B cell (primary cell): ENCODE results near the gene FCHO2. TPM values are rescaled to one million over a fixed set of nuclear protein-coding genes. Genes with fewer than 3 reads are reported as not detected.

Source experiments
- ATAC-seq: fragments of 200-7000 bp; cut with Tn5 transposase; one replicate; pipeline ENCODE4 v1.10.0; 2021; ENCODE audit warnings: low read depth, mild to moderate bottlenecking, moderate number of reproducible peaks, moderate library complexity
- CTCF ChIA-PET: fragments of 350-600 bp; sonication (Branson Sonifier 250); formaldehyde crosslinking; loops from one replicate; lab custom pipeline; 2021; ENCODE audit warnings: antibody characterized with exemption, inconsistent platforms; lab: Charles Lee
- POLR2A ChIA-PET: fragments of 350-600 bp; sonication (Branson Sonifier 250); formaldehyde crosslinking; loops from one replicate; lab custom pipeline; 2021; ENCODE audit warnings: antibody characterized with exemption; lab: Charles Lee
- DNase-seq: peaks from one replicate; pipeline ENCODE4 v3.0.0; 2013
- H2AFZ ChIP-seq: 2 replicates; pipeline ENCODE4 v1.6.1; 2012; ENCODE audit warnings: mild to moderate bottlenecking, low read depth, low read length; ENCODE audit not compliant: insufficient read depth, poor library complexity, severe bottlenecking
- H3K27ac ChIP-seq, 2 donors: 1 replicate in 1 of 2; 2 replicates in 1 of 2; pipeline ENCODE4 v1.5.1; 2012 to 2013; ENCODE audit warnings: low read length in 2 of 2, mild to moderate bottlenecking in 2 of 2, moderate library complexity in 1 of 2
- H3K27me3 ChIP-seq, 4 experiments: fragments of 200-600 bp in 1 of 4; sonication (generic) in 1 of 4; replicated peaks in 1 of 4; 1 replicate in 2 of 4; 2 replicates in 2 of 4; pipeline versions ENCODE4 v1.6.1 to v1.7.0; 2013 to 2016; ENCODE audit warnings: low read length in 3 of 4, mild to moderate bottlenecking in 2 of 4, mixed read lengths in 1 of 4, moderate library complexity in 1 of 4; ENCODE audit not compliant: insufficient read depth in 4 of 4, control insufficient read depth in 3 of 4; ENCODE audit errors: control extremely low read depth in 1 of 4
- H3K36me3 ChIP-seq, 2 experiments: replicated peaks in 1 of 2; 1 replicate in 1 of 2; 2 replicates in 1 of 2; pipeline versions ENCODE4 v1.6.1 to v1.7.1; 2013; ENCODE audit warnings: low read length in 1 of 2; ENCODE audit not compliant: insufficient read depth in 2 of 2, control insufficient read depth in 1 of 2; ENCODE audit errors: control extremely low read depth in 1 of 2, extremely low read depth in 1 of 2
- H3K4me1 ChIP-seq, 2 donors: fragments of 200-600 bp in 1 of 2; sonication (generic) in 1 of 2; 1 replicate in 1 of 2; 2 replicates in 1 of 2; pipeline versions ENCODE4 v1.5.1 to v1.6.1; 2013 to 2017; ENCODE audit warnings: low read length in 2 of 2; ENCODE audit not compliant: control insufficient read depth in 2 of 2, insufficient read depth in 2 of 2
- H3K4me2 ChIP-seq: replicated peaks from 2 replicates; pipeline ENCODE3; 2012; ENCODE audit warnings: mild to moderate bottlenecking, low read depth, low read length; ENCODE audit not compliant: poor library complexity, severe bottlenecking
- H3K4me3 ChIP-seq, 5 experiments: fragments of 200-600 bp in 1 of 5; sonication (generic) in 1 of 5; 1 replicate in 3 of 5; 2 replicates in 2 of 5; pipeline versions ENCODE4 v1.5.1 to v1.7.0; 2011 to 2016; ENCODE audit warnings: low read length in 4 of 5, mild to moderate bottlenecking in 4 of 5, low read depth in 2 of 5, control low read depth in 1 of 5, moderate library complexity in 1 of 5; ENCODE audit not compliant: insufficient read depth in 1 of 5; ENCODE audit errors: control extremely low read depth in 1 of 5, extremely low read depth in 1 of 5
- H3K79me2 ChIP-seq: fragments of 200-600 bp; sonication (generic); one replicate; pipeline ENCODE4 v1.6.0; 2016; ENCODE audit warnings: low read length; ENCODE audit not compliant: control insufficient read depth, insufficient read depth
- H3K9ac ChIP-seq: fragments of 200-600 bp; sonication (generic); 2 replicates; pipeline ENCODE4 v1.6.1; 2017; ENCODE audit warnings: mild to moderate bottlenecking, low read length, moderate library complexity
- H3K9me3 ChIP-seq, 3 donors: one replicate each; pipeline versions ENCODE4 v1.6.1 to v1.7.1; 2013; ENCODE audit warnings: low read length in 2 of 3; ENCODE audit not compliant: control insufficient read depth in 2 of 3, insufficient read depth in 1 of 3; ENCODE audit errors: control extremely low read depth in 1 of 3
- H4K20me1 ChIP-seq: 2 replicates; pipeline ENCODE4 v1.6.0; 2012; ENCODE audit warnings: mild to moderate bottlenecking, low read length; ENCODE audit not compliant: insufficient read depth, control insufficient read depth, poor library complexity, severe bottlenecking
- H3K27ac Mint-ChIP-seq: one replicate; pipeline ENCODE4 v1.8.0; 2021; ENCODE audit warnings: mixed read lengths
- H3K27me3 Mint-ChIP-seq: one replicate; pipeline ENCODE4 v1.8.0; 2021; ENCODE audit warnings: mixed read lengths
- H3K4me1 Mint-ChIP-seq: one replicate; pipeline ENCODE4 v1.8.0; 2021; ENCODE audit warnings: mixed read lengths
- H3K4me3 Mint-ChIP-seq: one replicate; pipeline ENCODE4 v1.8.0; 2021; ENCODE audit warnings: mixed read lengths
- H3K9me3 Mint-ChIP-seq: one replicate; pipeline ENCODE4 v1.8.0; 2022; ENCODE audit warnings: mixed read lengths; ENCODE audit not compliant: insufficient read depth
- CTCF ChIP-seq: fragments of 200-600 bp; IDR thresholded peaks from one replicate; pipeline ENCODE4 v1.8.0; 2022; ENCODE audit warnings: antibody characterized with exemption, mild to moderate bottlenecking
- EZH2 ChIP-seq: IDR thresholded peaks from 2 replicates; pipeline ENCODE4 v1.6.1; 2012; ENCODE audit warnings: borderline replicate concordance, low read depth, mild to moderate bottlenecking, moderate library complexity, low read length; ENCODE audit not compliant: insufficient read depth, poor library complexity, severe bottlenecking
- WGBS: methylation state at CpG from one replicate; pipeline ENCODE4 v1.1.5; 2013; ENCODE audit warnings: missing lambda C conversion rate; ENCODE audit not compliant: insufficient coverage; 5-methylcytosine and 5-hydroxymethylcytosine counted together
- intact Hi-C: fragments of 100-400 bp; cut with micrococcal nuclease; formaldehyde crosslinking; loops from one replicate; pipeline ENCODE4 v1.10.0; 2022
- polyA plus RNA-seq: library from polyadenylated mRNA; depleted of rRNA; stranded (reverse); fragments of >200 nt; gene quantifications from 2 replicates; pipeline ENCODE4 v1.2.3, GENCODE V29; 2012
- total RNA-seq, 2 donors: library from RNA; stranded (reverse); fragments of 120-200 nt in 1 of 2; gene quantifications; 1 replicate in 1 of 2; 2 replicates in 1 of 2; pipeline versions ENCODE4 v1.2.3 to v1.2.4, GENCODE V29; 2013 to 2022

The FCHO2 gene
- total and polyA plus RNA-seq, 2 donors (not counting 1 experiment from before 2014, with no cell fraction given) = 1.5 to 11.0 TPM

- no peak overlapping the region for H2AFZ ChIP-seq
- no CpG with 5 or more reads among the region's 1 CpG for WGBS
- H3K4me3 Mint-ChIP-seq = no peak overlapping the region
- H3K36me3 ChIP-seq = no peaks in the 10 kb centered on the region
- no peak overlapping the region for H3K27ac Mint-ChIP-seq
- no peaks in the 10 kb centered on the region for H3K4me1 ChIP-seq
- ChIA-PET CTCF (no interaction called here), POLR2A (no interaction called here)
- no peak overlapping the region for H3K4me2 ChIP-seq
- H3K4me3 ChIP-seq = no peak overlapping the region
- no peaks in the 10 kb centered on the region for H3K79me2 ChIP-seq
- ATAC-seq (no peak), DNase-seq (no peak)
- intact Hi-C loops = no loop called here
- no peaks in the 10 kb centered on the region for H3K9me3 ChIP-seq
- no peaks in the 10 kb centered on the region for H4K20me1 ChIP-seq
- no peak overlapping the region for H3K9ac ChIP-seq
- TF ChIP-seq EZH2 = no peak
- TF ChIP-seq CTCF = no peak
- H3K27me3 Mint-ChIP-seq = peaks cover 14% of the 10 kb centered on the region
- H3K27me3 ChIP-seq = no peaks in the 10 kb centered on the region
- no peaks in the 10 kb centered on the region for H3K9me3 Mint-ChIP-seq
- H3K27ac ChIP-seq = no peak overlapping the region
- no peaks in the 10 kb centered on the region for H3K4me1 Mint-ChIP-seq
Observed at GRCh38 chr5:73104326-73104725, 148.5 kb downstream of the FCHO2 start.

GRCh38 chr5:73106335-73106734 is 150.5 kb downstream of the FCHO2 start:
- ChIA-PET POLR2A (no interaction called here), CTCF (no interaction called here)
- no peaks in the 10 kb centered on the region for H3K36me3 ChIP-seq
- peaks cover 20% of the 10 kb centered on the region for H3K27me3 Mint-ChIP-seq
- no peaks in the 10 kb centered on the region for H4K20me1 ChIP-seq
- no peak overlapping the region for H3K4me2 ChIP-seq
- no peak overlapping the region for H3K27ac Mint-ChIP-seq
- no peaks in the 10 kb centered on the region for H3K4me1 ChIP-seq
- no peaks in the 10 kb centered on the region for H3K4me1 Mint-ChIP-seq
- no peak for TF ChIP-seq CTCF
- TF ChIP-seq EZH2 = no peak
- H2AFZ ChIP-seq = no peak overlapping the region
- no peak for ATAC-seq
- H3K27me3 ChIP-seq = no peaks in the 10 kb centered on the region
- no peak for DNase-seq
- no peaks in the 10 kb centered on the region for H3K9me3 ChIP-seq
- no peak overlapping the region for H3K4me3 ChIP-seq
- intact Hi-C loops = no loop called here
- H3K79me2 ChIP-seq = no peaks in the 10 kb centered on the region
- no peaks in the 10 kb centered on the region for H3K9me3 Mint-ChIP-seq
- H3K4me3 Mint-ChIP-seq = no peak overlapping the region
- no peak overlapping the region for H3K9ac ChIP-seq
- H3K27ac ChIP-seq = no peak overlapping the region
